HepG2 (cell line): ENCODE data around the gene RHBDF2. TPM values are rescaled to one million over a fixed set of nuclear protein-coding genes. Genes with fewer than 3 reads are reported as not detected.
A peak's percentile ranks its signal among the peaks of the same experiment; 100 is the strongest.

Experiments
- CEBPG ChIP-seq: IDR thresholded peaks from 2 replicates; pipeline ENCODE4 v1.6.1; 2016
- DRAP1 ChIP-seq: IDR thresholded peaks from 2 replicates; pipeline ENCODE4 v1.6.1; 2016; ENCODE audit warnings: missing genetic modification reagents, missing compliant biosample characterization
- ETV6 ChIP-seq: sonication (generic); formaldehyde crosslinking; conservative IDR thresholded peaks from 2 replicates; pipeline ENCODE4 v1.4.0; 2020; ENCODE audit warnings: missing genetic modification reagents
- KDM3A ChIP-seq: IDR thresholded peaks from 2 replicates; pipeline ENCODE4 v1.6.1; 2018; ENCODE audit warnings: low read depth, missing compliant biosample characterization
- MAX ChIP-seq: IDR thresholded peaks from 2 replicates; pipeline ENCODE4 v1.6.1; 2012; ENCODE audit warnings: inconsistent platforms
- MIER3 ChIP-seq: IDR thresholded peaks from 2 replicates; pipeline ENCODE4 v1.6.1; 2016; ENCODE audit warnings: missing compliant biosample characterization, borderline replicate concordance
- MTF2 ChIP-seq: sonication (generic); formaldehyde crosslinking; IDR thresholded peaks from 2 replicates; pipeline ENCODE4 v1.5.0; 2020; ENCODE audit warnings: missing genetic modification reagents, borderline replicate concordance
- NR2F1 ChIP-seq, 2 experiments: fragments of 450-650 bp in 1 of 2; formaldehyde crosslinking in 1 of 2; IDR thresholded peaks; 2 replicates each; pipeline versions ENCODE4 v1.5.0 to v1.6.1; 2016 to 2020; ENCODE audit warnings: mild to moderate bottlenecking in 1 of 2, missing compliant biosample characterization in 1 of 2, missing genetic modification reagents in 1 of 2, moderate library complexity in 1 of 2
- PAF1 ChIP-seq: IDR thresholded peaks from 2 replicates; pipeline ENCODE4 v1.6.1; 2016; ENCODE audit warnings: missing genetic modification reagents, missing compliant biosample characterization
- PAWR ChIP-seq: sonication (generic); formaldehyde crosslinking; IDR thresholded peaks from 2 replicates; pipeline ENCODE4 v1.4.0; 2020; ENCODE audit warnings: missing genetic modification reagents, mild to moderate bottlenecking, borderline replicate concordance
- SKIL ChIP-seq: sonication (generic); formaldehyde crosslinking; IDR thresholded peaks from 2 replicates; pipeline ENCODE4 v1.8.0; 2022; ENCODE audit warnings: missing genetic modification reagents, mild to moderate bottlenecking, moderate library complexity, borderline replicate concordance
- STAT5B ChIP-seq: sonication (generic); formaldehyde crosslinking; IDR thresholded peaks from 2 replicates; pipeline ENCODE4 v1.4.0; 2020; ENCODE audit warnings: missing genetic modification reagents
- TFAP4 ChIP-seq: sonication (generic); IDR thresholded peaks from 2 replicates; pipeline ENCODE4 v1.6.1; 2016; ENCODE audit warnings: low read depth, borderline replicate concordance
- ZBTB3 ChIP-seq: sonication (generic); formaldehyde crosslinking; IDR thresholded peaks from 2 replicates; pipeline ENCODE4 v1.4.0; 2020; ENCODE audit warnings: low read depth, mild to moderate bottlenecking, moderate library complexity, missing genetic modification reagents, borderline replicate concordance
- ZNF224 ChIP-seq: sonication (generic); formaldehyde crosslinking; IDR thresholded peaks from 2 replicates; pipeline ENCODE4 v1.5.0; 2020; ENCODE audit warnings: mild to moderate bottlenecking, missing genetic modification reagents
- ZNF296 ChIP-seq: sonication (generic); formaldehyde crosslinking; conservative IDR thresholded peaks from 2 replicates; pipeline ENCODE4 v1.5.0; 2020; ENCODE audit warnings: mild to moderate bottlenecking, missing genetic modification reagents
- ZNF556 ChIP-seq: sonication (generic); formaldehyde crosslinking; IDR thresholded peaks from 2 replicates; pipeline ENCODE4 v1.4.0; 2020; ENCODE audit warnings: mild to moderate bottlenecking, missing genetic modification reagents, borderline replicate concordance
- ZNF564 ChIP-seq: sonication (generic); formaldehyde crosslinking; IDR thresholded peaks from 2 replicates; pipeline ENCODE4 v1.8.1; 2023; ENCODE audit warnings: mild to moderate bottlenecking, missing genetic modification reagents
- ZNF574 ChIP-seq: sonication (generic); formaldehyde crosslinking; IDR thresholded peaks from 2 replicates; pipeline ENCODE4 v1.4.0; 2020; ENCODE audit warnings: missing genetic modification reagents
- ZNF576 ChIP-seq: sonication (generic); formaldehyde crosslinking; IDR thresholded peaks from 2 replicates; pipeline ENCODE4 v1.4.0; 2020; ENCODE audit warnings: mild to moderate bottlenecking, missing genetic modification reagents
- ZNF839 ChIP-seq: sonication (generic); formaldehyde crosslinking; IDR thresholded peaks from 2 replicates; pipeline ENCODE4 v1.4.0; 2020; ENCODE audit warnings: missing genetic modification reagents, mild to moderate bottlenecking, borderline replicate concordance
- ZNF841 ChIP-seq: sonication (generic); formaldehyde crosslinking; IDR thresholded peaks from 2 replicates; pipeline ENCODE4 v1.8.1; 2023; ENCODE audit warnings: missing genetic modification reagents, borderline replicate concordance
- polyA plus RNA-seq, 8 experiments: library from polyadenylated mRNA; depleted of rRNA in 3 of 8; stranded (reverse) in 7 of 8; unstranded in 1 of 8; fragments of >200 nt; fragmentation: Illumina TruSeq in 4 of 8; extraction: Trizol in 4 of 8; gene quantifications; 2 replicates each; pipeline versions ENCODE4 v1.2.1 to v1.2.3, GENCODE V29; 2011 to 2016; ENCODE audit warnings: low read depth in 4 of 8, missing spikeins in 1 of 8, mixed read lengths in 1 of 8; ENCODE audit not compliant: insufficient read depth in 1 of 8
- total RNA-seq, 5 experiments: library from RNA; depleted of rRNA; stranded (reverse); fragments of >200 nt; fragmentation: Illumina TruSeq; extraction: Trizol; gene quantifications; 2 replicates each; pipeline ENCODE4 v1.2.3, GENCODE V29; 2016; ENCODE audit warnings: low read depth in 1 of 5

Gene RHBDF2
- total and polyA plus RNA-seq, 2 of the 13 experiments (the other 11 are each of a cell fraction or from before 2014, with no cell fraction given), result 7.8 to 24.2 TPM

GRCh38 chr17:76497979-76498875 lies 3.0 kb downstream of the RHBDF2 start (continued):
- TF ChIP-seq TFAP4 (peak; percentile 93; the same call in 1 of the 2 replicates), KDM3A (CRISPR knock-in tag) (peak; percentile 58), ZNF564 (peak; percentile 60; the same call in 1 of the 2 replicates), STAT5B (CRISPR knock-in tag) (peak; percentile 47; the same call in 1 of the 2 replicates), ZNF296 (CRISPR knock-in tag) (peak; percentile 83; the same call in 1 of the 2 replicates), ETV6 (CRISPR knock-in tag) (0 out of 2 replicates have a peak, but pooled peaks have one; percentile 22), NR2F1 (CRISPR knock-in tag; IDR thresholded peaks at IDR 0.05) (no peak), MTF2 (CRISPR knock-in tag) (peak; percentile 88; the same call in 1 of the 2 replicates), ZNF576 (CRISPR knock-in tag) (no peak), DRAP1 (CRISPR knock-in tag) (peak; percentile 30; the same call in 1 of the 2 replicates), ZBTB3 (CRISPR knock-in tag) (peak; percentile 46; the same call in 1 of the 2 replicates), ZNF224 (peak; percentile 55; the same call in 1 of the 2 replicates), ZNF841 (CRISPR knock-in tag) (no peak), PAF1 (CRISPR knock-in tag) (0 out of 2 replicates have a peak, but pooled peaks have one; percentile 48), SKIL (peak; percentile 54), ZNF574 (CRISPR knock-in tag) (peak; percentile 45; the same call in 1 of the 2 replicates), ZNF839 (CRISPR knock-in tag) (0 out of 2 replicates have a peak, but pooled peaks have one; percentile 70), MIER3 (CRISPR knock-in tag) (peak; percentile 37; the same call in 1 of the 2 replicates), PAWR (no peak), CEBPG (CRISPR knock-in tag) (0 out of 2 replicates have a peak, but pooled peaks have one; percentile 5), ZNF556 (peak; percentile 88; the same call in 1 of the 2 replicates), MAX (peak; percentile 86)
